K562 treated with DMSO at 1 percent for 24 hours (cell line): ENCODE measurements around the gene CCDC141. TPM values are rescaled to one million over a fixed set of nuclear protein-coding genes. Genes with fewer than 3 reads are reported as not detected.

Experiments
- total RNA-seq: library from RNA; unstranded; fragments of 300-600 nt; gene quantifications from 2 replicates; pipeline ENCODE4 v1.2.3, GENCODE V29; 2022; ENCODE audit warnings: low read depth; ENCODE audit not compliant: insufficient read depth

CCDC141 gene, protein sequence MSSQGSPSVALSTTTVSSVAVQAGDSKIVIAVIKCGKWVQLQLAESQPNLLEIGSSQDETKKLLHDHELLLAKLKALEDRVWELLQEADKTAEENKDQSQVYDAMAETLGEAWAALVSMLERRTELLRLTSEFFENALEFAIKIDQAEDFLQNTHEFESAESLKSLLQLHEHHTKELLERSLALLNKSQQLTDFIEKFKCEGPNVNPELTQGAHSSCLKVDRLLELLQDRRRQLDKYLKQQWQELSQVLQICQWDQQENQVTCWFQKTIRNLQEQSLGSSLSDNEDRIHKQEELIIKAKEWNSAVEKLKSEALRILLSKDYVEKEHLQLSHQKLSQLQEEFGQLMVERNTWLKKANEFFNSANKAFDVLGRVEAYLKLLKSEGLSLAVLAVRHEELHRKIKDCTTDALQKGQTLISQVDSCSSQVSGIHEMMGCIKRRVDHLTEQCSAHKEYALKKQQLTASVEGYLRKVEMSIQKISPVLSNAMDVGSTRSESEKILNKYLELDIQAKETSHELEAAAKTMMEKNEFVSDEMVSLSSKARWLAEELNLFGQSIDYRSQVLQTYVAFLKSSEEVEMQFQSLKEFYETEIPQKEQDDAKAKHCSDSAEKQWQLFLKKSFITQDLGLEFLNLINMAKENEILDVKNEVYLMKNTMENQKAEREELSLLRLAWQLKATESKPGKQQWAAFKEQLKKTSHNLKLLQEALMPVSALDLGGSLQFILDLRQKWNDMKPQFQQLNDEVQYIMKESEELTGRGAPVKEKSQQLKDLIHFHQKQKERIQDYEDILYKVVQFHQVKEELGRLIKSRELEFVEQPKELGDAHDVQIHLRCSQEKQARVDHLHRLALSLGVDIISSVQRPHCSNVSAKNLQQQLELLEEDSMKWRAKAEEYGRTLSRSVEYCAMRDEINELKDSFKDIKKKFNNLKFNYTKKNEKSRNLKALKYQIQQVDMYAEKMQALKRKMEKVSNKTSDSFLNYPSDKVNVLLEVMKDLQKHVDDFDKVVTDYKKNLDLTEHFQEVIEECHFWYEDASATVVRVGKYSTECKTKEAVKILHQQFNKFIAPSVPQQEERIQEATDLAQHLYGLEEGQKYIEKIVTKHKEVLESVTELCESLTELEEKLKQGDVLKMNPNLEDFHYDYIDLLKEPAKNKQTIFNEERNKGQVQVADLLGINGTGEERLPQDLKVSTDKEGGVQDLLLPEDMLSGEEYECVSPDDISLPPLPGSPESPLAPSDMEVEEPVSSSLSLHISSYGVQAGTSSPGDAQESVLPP (N-terminal part only)
- total RNA-seq: not detected in 2 replicates

DNA sequence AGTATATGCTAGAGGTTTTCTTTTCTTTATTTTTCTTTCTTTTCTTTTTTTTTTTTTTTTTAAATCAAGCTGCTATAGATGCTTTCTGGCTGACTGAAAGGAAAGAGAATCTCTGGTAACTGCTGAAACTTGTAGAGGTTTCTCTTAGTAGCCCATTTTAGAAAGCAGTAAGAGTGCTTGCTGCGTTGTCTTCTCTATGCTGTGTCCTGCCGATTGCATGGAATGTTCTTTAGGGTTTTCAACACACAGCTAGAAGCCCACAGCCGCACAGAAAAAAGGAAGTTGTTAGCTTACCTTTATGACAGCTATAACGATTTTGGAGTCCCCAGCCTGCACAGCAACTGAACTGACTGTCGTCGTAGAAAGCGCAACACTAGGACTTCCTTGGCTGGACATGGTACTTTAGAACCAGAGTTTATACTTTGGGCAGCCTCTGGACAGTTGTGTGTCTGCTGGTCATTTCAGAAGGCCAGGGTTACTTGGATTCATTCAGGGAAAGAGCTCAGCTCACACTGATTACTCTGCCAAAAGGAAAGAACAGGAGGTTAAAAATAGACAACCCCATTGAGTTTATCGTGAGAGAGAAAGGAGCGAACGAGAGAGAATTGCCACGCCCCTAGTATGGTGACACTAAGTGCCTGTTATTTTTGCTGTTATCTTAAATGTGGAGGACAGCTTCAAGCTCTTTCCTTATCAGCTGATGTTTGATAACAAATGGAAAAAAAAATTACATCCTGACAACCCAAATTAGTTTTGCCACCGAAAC is at the start of gene CCDC141:
TSS of gene CCDC141 (minus strand) at position 592 of the 766 bp plus-strand sequence. CDS start at position 396, 196 bp downstream.

DNA sequence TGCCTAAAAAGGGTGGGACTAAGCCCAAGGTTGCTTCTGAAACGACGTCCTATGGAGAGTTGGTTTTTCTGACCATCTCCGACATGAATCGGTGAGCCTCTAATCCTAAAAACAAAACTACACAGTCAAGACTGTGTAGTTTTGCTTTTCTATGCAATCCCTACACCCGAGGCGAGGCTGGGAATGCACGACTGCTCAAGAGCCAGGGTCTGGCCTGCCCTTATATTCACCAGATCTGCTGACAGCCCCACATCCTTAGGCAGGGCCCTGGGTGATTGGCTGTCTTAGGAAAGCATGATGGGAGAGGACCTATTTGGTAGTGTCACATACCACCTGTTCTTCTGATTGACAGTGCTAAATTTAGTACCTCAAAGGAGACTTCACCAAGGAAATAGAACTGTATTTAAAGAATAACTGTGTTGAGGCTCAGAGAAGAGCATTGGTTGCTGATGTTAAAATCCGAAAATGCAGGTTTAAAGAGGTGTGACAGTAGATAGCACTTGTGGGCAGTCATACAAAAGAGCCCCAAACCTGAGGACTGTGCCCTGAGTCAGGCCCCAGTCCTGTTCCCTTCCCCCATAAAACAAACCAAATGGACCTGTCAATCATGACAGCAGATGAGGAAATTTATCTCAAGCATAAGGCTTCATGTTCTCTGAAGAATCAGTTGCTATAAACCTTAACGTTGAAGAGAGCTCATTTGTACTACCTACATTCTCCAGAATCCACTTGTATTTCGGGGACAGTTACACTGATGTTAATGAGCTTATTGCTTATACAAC is 242.5 kb downstream of the CCDC141 start, which contains the start of gene TTN:
TSS of gene TTN (minus strand) at position 197 of the 782 bp plus-strand sequence. CDS start 2,781 bp downstream, outside the sequence.

Other genes starting within 250 kb of the CCDC141 start
- 0.07 and 0.10 TPM in 2 replicates for gene TTN, start 242.7 kb downstream of the CCDC141 start, total RNA-seq
- gene SESTD1, start 214.7 kb upstream of the CCDC141 start, total RNA-seq: 2.1 and 3.6 TPM in 2 replicates